GM23338 (cell line): ENCODE measurements around the gene EVL. TPM values are rescaled to one million over a fixed set of nuclear protein-coding genes. Genes with fewer than 3 reads are reported as not detected.

Experiments
- ATAC-seq: fragments of 200-7000 bp; cut with Tn5 transposase; 3 replicates; pipeline ENCODE4 v1.9.1; 2020
- DNase-seq: peaks from one replicate; pipeline ENCODE4 v3.0.0-alpha.2; 2015; ENCODE audit warnings: low spot score
- H2AFZ ChIP-seq: fragments of 200-600 bp; sonication (generic); 2 replicates; pipeline ENCODE4 v1.8.0; 2016; ENCODE audit warnings: antibody characterized with exemption, mild to moderate bottlenecking, moderate library complexity
- H3F3A ChIP-seq: fragments of 200-600 bp; sonication (generic); replicated peaks from 2 replicates; pipeline ENCODE4 v1.8.0; 2017; ENCODE audit warnings: antibody characterized with exemption, mixed run types, low read depth
- H3K27ac ChIP-seq: fragments of 200-600 bp; sonication (generic); 2 replicates; pipeline ENCODE4 v1.6.1; 2016; ENCODE audit warnings: low read depth
- H3K27me3 ChIP-seq: fragments of 200-600 bp; sonication (generic); 2 replicates; pipeline ENCODE4 v1.8.0; 2016; ENCODE audit warnings: mild to moderate bottlenecking, mixed run types, moderate library complexity; ENCODE audit not compliant: insufficient read depth
- H3K36me3 ChIP-seq: fragments of 200-600 bp; sonication (generic); 2 replicates; pipeline ENCODE4 v1.8.0; 2016; ENCODE audit warnings: mild to moderate bottlenecking; ENCODE audit not compliant: insufficient read depth
- H3K4me1 ChIP-seq: fragments of 200-600 bp; sonication (generic); 2 replicates; pipeline ENCODE4 v1.8.0; 2016; ENCODE audit warnings: mild to moderate bottlenecking, moderate library complexity; ENCODE audit not compliant: insufficient read depth
- H3K4me2 ChIP-seq: fragments of 200-600 bp; sonication (generic); 2 replicates; pipeline ENCODE4 v1.7.1; 2017; ENCODE audit warnings: mixed run types
- H3K4me3 ChIP-seq: fragments of 200-600 bp; sonication (generic); 2 replicates; pipeline ENCODE4 v1.6.1; 2016; ENCODE audit warnings: mixed run types
- H3K79me2 ChIP-seq: fragments of 200-600 bp; sonication (generic); replicated peaks from 2 replicates; pipeline ENCODE4 v1.8.0; 2017; ENCODE audit warnings: mild to moderate bottlenecking; ENCODE audit not compliant: insufficient read depth
- H3K9me2 ChIP-seq: fragments of 200-600 bp; sonication (generic); 2 replicates; pipeline ENCODE4 v1.8.0; 2017; ENCODE audit not compliant: insufficient read depth
- H4K20me1 ChIP-seq: fragments of 200-600 bp; sonication (generic); replicated peaks from 2 replicates; pipeline ENCODE4 v1.8.0; 2017; ENCODE audit warnings: mild to moderate bottlenecking; ENCODE audit not compliant: insufficient read depth
- H3K27ac Mint-ChIP-seq: 2 replicates; pipeline ENCODE4 v1.8.0; 2020; ENCODE audit warnings: inconsistent platforms, mild to moderate bottlenecking, moderate library complexity, mixed read lengths
- H3K27me3 Mint-ChIP-seq: 3 replicates; pipeline ENCODE4 v1.8.0; 2022; ENCODE audit warnings: low read depth, mild to moderate bottlenecking, moderate library complexity, mixed read lengths, inconsistent platforms; ENCODE audit not compliant: insufficient read depth, poor library complexity
- H3K36me3 Mint-ChIP-seq: 3 replicates; pipeline ENCODE4 v1.8.0; 2021; ENCODE audit warnings: low read depth, mild to moderate bottlenecking, inconsistent platforms, moderate library complexity, mixed read lengths
- H3K4me1 Mint-ChIP-seq: 3 replicates; pipeline ENCODE4 v1.8.0; 2020; ENCODE audit warnings: mild to moderate bottlenecking, inconsistent platforms, mixed read lengths
- H3K4me3 Mint-ChIP-seq: 3 replicates; pipeline ENCODE4 v1.8.0; 2021; ENCODE audit warnings: moderate library complexity, mild to moderate bottlenecking, inconsistent platforms, mixed read lengths
- H3K9me3 Mint-ChIP-seq: 3 replicates; pipeline ENCODE4 v1.8.0; 2020; ENCODE audit warnings: moderate library complexity, mild to moderate bottlenecking, inconsistent platforms, mixed read lengths
- CREB1 ChIP-seq: fragments of 250-450 bp; sonication (Bioruptor Pico); IDR thresholded peaks from 2 replicates; pipeline ENCODE4 v1.5.0; 2020; ENCODE audit warnings: low read depth, mild to moderate bottlenecking, moderate library complexity
- CTCF ChIP-seq, 2 experiments: fragments of 200-600 bp in 1 of 2; sonication (generic) in 1 of 2; conservative IDR thresholded peaks; 2 replicates each; pipeline versions ENCODE4 v1.5.1 to v1.6.1; 2016 to 2017; ENCODE audit warnings: antibody characterized with exemption in 2 of 2, low read depth in 2 of 2, mild to moderate bottlenecking in 2 of 2, moderate library complexity in 1 of 2
- ETS1 ChIP-seq: IDR thresholded peaks from 2 replicates; pipeline ENCODE4 v1.6.1; 2016; ENCODE audit warnings: antibody characterized with exemption
- EZH2 ChIP-seq: fragments of 200-600 bp; sonication (generic); IDR thresholded peaks from one replicate; pipeline ENCODE4 v1.8.0; 2017; ENCODE audit warnings: antibody characterized with exemption, mild to moderate bottlenecking, low read depth; ENCODE audit not compliant: unreplicated experiment
- EZH2phosphoT487 ChIP-seq: fragments of 200-600 bp; sonication (generic); IDR thresholded peaks from one replicate; pipeline ENCODE4 v1.8.1; 2018; ENCODE audit warnings: antibody characterized with exemption; ENCODE audit not compliant: unreplicated experiment
- JUNB ChIP-seq: IDR thresholded peaks from one replicate; pipeline ENCODE4 v1.6.1; 2016; ENCODE audit warnings: antibody characterized with exemption; ENCODE audit not compliant: unreplicated experiment
- NANOG ChIP-seq: IDR thresholded peaks from 2 replicates; pipeline ENCODE4 v1.6.1; 2016; ENCODE audit warnings: antibody characterized with exemption, borderline replicate concordance
- POLR2AphosphoS5 ChIP-seq: IDR thresholded peaks from 2 replicates; pipeline ENCODE4 v1.6.1; 2016; ENCODE audit warnings: antibody characterized with exemption, low read depth
- STAT1 ChIP-seq: IDR thresholded peaks from one replicate; pipeline ENCODE4 v1.6.1; 2016; ENCODE audit warnings: antibody characterized with exemption; ENCODE audit not compliant: unreplicated experiment
- ZNF114 ChIP-seq: fragments of 250-450 bp; sonication (Bioruptor Pico); IDR thresholded peaks from 2 replicates; pipeline ENCODE4 v1.5.0; 2020; ENCODE audit warnings: mild to moderate bottlenecking, moderate library complexity
- ZNF331 ChIP-seq: fragments of 250-450 bp; sonication (Bioruptor Pico); IDR thresholded peaks from 2 replicates; pipeline ENCODE4 v1.5.0; 2020; ENCODE audit warnings: low read depth, mild to moderate bottlenecking, moderate library complexity
- polyA plus RNA-seq: library from polyadenylated mRNA; unstranded; fragments of >200 nt; fragmentation: Nextera tagmentation; extraction: Ambion mirVana; gene quantifications from 2 replicates; pipeline ENCODE4 v1.2.1, GENCODE V29; 2016
- total RNA-seq: library from RNA; depleted of rRNA; stranded (reverse); fragments of >200 nt; shearing (Covaris generic); gene quantifications from 2 replicates; pipeline ENCODE4 v1.2.3, GENCODE V29; 2014
- TF ChIP-seq, protein P1 (sequence below): IDR thresholded peaks from one replicate; pipeline ENCODE4 v1.6.1; 2018; ENCODE audit warnings: antibody characterized with exemption; ENCODE audit not compliant: unreplicated experiment
- TF ChIP-seq, protein P2 (sequence below): fragments of 250-450 bp; sonication (Bioruptor Pico); IDR thresholded peaks from 2 replicates; pipeline ENCODE4 v1.5.0; 2020; ENCODE audit warnings: mild to moderate bottlenecking, moderate library complexity

EVL gene
- total and polyA plus RNA-seq, 2 experiments from 2014 or later, result 28.2 to 50.5 TPM

GRCh38 chr14:100076606-100077005 lies 11.4 kb downstream of the EVL start:
- Histone ChIP-seq H3K4me2 (no peak overlapping the region), H3K27me3 (no peaks in the 10 kb centered on the region), H4K20me1 (peaks cover 2% of the 10 kb centered on the region; the same call in 1 of the 2 replicates), H3K4me1 (peaks cover 4% of the 10 kb centered on the region; the same call in 1 of the 2 replicates), H3K36me3 (no peaks in the 10 kb centered on the region), H3F3A (no peaks in the 10 kb centered on the region), H3K27ac (no peak overlapping the region), H3K4me3 (no peak overlapping the region), H3K79me2 (no peaks in the 10 kb centered on the region; the same call in 1 of the 2 replicates), H2AFZ (no peak overlapping the region), H3K9me2 (no peaks in the 10 kb centered on the region)
- no peak overlapping the region for H3K4me3 Mint-ChIP-seq
- H3K27ac Mint-ChIP-seq, result no peak overlapping the region
- H3K4me1 Mint-ChIP-seq, result peaks cover 40% of the 10 kb centered on the region
- no peaks in the 10 kb centered on the region for H3K36me3 Mint-ChIP-seq
- DNase-seq, result no peak
- H3K9me3 Mint-ChIP-seq, result no peaks in the 10 kb centered on the region; the same call in 2 of the 3 replicates
- ATAC-seq, result no peak
- peaks cover 14% of the 10 kb centered on the region for H3K27me3 Mint-ChIP-seq
- TF ChIP-seq EZH2phosphoT487 (no peak), STAT1 (no peak), ZNF331 (CRISPR knock-in tag) (no peak), CTCF (conservative IDR thresholded peaks at IDR 0.05; ENCODE audit: low read depth in 2 of 2) (no peak), EZH2 (no peak), ETS1 (no peak), NANOG (no peak), POLR2AphosphoS5 (no peak), ZNF114 (CRISPR knock-in tag) (no peak), JUNB (no peak), CREB1 (CRISPR knock-in tag) (no peak)
- TF ChIP-seq, protein P1, sequence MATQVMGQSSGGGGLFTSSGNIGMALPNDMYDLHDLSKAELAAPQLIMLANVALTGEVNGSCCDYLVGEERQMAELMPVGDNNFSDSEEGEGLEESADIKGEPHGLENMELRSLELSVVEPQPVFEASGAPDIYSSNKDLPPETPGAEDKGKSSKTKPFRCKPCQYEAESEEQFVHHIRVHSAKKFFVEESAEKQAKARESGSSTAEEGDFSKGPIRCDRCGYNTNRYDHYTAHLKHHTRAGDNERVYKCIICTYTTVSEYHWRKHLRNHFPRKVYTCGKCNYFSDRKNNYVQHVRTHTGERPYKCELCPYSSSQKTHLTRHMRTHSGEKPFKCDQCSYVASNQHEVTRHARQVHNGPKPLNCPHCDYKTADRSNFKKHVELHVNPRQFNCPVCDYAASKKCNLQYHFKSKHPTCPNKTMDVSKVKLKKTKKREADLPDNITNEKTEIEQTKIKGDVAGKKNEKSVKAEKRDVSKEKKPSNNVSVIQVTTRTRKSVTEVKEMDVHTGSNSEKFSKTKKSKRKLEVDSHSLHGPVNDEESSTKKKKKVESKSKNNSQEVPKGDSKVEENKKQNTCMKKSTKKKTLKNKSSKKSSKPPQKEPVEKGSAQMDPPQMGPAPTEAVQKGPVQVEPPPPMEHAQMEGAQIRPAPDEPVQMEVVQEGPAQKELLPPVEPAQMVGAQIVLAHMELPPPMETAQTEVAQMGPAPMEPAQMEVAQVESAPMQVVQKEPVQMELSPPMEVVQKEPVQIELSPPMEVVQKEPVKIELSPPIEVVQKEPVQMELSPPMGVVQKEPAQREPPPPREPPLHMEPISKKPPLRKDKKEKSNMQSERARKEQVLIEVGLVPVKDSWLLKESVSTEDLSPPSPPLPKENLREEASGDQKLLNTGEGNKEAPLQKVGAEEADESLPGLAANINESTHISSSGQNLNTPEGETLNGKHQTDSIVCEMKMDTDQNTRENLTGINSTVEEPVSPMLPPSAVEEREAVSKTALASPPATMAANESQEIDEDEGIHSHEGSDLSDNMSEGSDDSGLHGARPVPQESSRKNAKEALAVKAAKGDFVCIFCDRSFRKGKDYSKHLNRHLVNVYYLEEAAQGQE, result no peak
- TF ChIP-seq, protein P2, sequence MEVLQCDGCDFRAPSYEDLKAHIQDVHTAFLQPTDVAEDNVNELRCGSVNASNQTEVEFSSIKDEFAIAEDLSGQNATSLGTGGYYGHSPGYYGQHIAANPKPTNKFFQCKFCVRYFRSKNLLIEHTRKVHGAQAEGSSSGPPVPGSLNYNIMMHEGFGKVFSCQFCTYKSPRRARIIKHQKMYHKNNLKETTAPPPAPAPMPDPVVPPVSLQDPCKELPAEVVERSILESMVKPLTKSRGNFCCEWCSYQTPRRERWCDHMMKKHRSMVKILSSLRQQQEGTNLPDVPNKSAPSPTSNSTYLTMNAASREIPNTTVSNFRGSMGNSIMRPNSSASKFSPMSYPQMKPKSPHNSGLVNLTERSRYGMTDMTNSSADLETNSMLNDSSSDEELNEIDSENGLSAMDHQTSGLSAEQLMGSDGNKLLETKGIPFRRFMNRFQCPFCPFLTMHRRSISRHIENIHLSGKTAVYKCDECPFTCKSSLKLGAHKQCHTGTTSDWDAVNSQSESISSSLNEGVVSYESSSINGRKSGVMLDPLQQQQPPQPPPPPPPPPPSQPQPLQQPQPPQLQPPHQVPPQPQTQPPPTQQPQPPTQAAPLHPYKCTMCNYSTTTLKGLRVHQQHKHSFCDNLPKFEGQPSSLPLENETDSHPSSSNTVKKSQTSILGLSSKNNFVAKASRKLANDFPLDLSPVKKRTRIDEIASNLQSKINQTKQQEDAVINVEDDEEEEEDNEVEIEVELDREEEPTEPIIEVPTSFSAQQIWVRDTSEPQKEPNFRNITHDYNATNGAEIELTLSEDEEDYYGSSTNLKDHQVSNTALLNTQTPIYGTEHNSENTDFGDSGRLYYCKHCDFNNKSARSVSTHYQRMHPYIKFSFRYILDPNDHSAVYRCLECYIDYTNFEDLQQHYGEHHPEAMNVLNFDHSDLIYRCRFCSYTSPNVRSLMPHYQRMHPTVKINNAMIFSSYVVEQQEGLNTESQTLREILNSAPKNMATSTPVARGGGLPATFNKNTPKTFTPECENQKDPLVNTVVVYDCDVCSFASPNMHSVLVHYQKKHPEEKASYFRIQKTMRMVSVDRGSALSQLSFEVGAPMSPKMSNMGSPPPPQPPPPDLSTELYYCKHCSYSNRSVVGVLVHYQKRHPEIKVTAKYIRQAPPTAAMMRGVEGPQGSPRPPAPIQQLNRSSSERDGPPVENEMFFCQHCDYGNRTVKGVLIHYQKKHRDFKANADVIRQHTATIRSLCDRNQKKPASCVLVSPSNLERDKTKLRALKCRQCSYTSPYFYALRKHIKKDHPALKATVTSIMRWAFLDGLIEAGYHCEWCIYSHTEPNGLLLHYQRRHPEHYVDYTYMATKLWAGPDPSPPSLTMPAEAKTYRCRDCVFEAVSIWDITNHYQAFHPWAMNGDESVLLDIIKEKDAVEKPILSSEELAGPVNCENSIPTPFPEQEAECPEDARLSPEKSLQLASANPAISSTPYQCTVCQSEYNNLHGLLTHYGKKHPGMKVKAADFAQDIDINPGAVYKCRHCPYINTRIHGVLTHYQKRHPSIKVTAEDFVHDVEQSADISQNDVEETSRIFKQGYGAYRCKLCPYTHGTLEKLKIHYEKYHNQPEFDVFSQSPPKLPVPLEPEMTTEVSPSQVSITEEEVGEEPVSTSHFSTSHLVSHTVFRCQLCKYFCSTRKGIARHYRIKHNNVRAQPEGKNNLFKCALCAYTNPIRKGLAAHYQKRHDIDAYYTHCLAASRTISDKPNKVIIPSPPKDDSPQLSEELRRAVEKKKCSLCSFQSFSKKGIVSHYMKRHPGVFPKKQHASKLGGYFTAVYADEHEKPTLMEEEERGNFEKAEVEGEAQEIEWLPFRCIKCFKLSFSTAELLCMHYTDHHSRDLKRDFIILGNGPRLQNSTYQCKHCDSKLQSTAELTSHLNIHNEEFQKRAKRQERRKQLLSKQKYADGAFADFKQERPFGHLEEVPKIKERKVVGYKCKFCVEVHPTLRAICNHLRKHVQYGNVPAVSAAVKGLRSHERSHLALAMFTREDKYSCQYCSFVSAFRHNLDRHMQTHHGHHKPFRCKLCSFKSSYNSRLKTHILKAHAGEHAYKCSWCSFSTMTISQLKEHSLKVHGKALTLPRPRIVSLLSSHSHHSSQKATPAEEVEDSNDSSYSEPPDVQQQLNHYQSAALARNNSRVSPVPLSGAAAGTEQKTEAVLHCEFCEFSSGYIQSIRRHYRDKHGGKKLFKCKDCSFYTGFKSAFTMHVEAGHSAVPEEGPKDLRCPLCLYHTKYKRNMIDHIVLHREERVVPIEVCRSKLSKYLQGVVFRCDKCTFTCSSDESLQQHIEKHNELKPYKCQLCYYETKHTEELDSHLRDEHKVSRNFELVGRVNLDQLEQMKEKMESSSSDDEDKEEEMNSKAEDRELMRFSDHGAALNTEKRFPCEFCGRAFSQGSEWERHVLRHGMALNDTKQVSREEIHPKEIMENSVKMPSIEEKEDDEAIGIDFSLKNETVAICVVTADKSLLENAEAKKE (CRISPR knock-in tag), result no peak
